NOMO-1 treated with dmso at 0.1 percent for 144 hours (cell line): ENCODE measurements around the gene LTK.

Experiments used
- DNase-seq: peaks from one replicate; lab custom pipeline; 2025; ENCODE audit not compliant: unreplicated experiment; lab: John Stamatoyannopoulos, UW

Gene LTK

GRCh38 chr15:41499109-41499851, 14.3 kb downstream of the LTK start:
- no peak for DNase-seq

- no peak for DNase-seq
These were observed 15.0 kb downstream of the LTK start for GRCh38 chr15:41498657-41499056.

DNA sequence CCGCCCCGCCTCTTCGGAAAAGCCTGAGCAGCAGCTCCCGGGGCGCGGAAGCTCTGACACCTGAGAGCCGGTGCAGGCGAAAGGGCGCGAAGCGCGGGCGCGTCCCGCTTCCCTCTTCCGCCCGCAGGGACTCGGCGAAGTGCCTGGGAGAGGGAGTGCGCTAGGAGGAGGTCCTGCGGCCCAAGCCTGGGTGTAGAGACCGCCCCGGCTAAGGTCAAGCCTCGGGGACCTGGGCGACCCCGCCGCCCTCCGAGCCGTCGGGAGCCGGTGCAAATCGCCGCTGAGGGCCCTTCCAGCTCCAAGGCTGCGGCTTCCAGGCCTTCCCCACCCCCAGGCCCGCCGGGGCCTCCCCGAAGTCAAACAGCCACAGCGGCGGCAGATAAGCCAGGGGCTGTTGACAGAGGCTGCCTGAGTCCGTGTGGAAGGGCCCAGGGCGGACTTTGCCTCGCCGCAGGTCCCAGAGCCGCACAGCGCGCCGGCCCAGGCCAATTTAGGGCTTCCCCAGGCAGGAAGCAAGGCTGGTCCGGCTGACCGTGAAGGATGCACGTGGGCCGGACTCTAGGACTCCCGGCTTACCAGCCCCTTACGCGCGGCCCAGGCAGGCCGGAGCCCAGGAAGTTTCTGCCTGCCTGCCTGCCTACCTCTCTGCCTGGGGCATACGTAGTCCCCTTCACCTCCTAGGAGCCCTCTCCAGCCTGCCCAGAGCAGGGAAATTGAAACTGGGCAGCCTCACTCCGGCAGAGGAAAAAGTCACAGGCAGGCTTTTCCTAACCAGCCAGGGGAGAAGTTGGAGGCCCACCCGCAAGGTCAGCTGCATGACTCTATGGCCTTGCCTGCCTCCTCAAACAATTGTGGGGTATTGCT, 17.7 kb downstream of the LTK start:
- DNase-seq = no peak

DNA sequence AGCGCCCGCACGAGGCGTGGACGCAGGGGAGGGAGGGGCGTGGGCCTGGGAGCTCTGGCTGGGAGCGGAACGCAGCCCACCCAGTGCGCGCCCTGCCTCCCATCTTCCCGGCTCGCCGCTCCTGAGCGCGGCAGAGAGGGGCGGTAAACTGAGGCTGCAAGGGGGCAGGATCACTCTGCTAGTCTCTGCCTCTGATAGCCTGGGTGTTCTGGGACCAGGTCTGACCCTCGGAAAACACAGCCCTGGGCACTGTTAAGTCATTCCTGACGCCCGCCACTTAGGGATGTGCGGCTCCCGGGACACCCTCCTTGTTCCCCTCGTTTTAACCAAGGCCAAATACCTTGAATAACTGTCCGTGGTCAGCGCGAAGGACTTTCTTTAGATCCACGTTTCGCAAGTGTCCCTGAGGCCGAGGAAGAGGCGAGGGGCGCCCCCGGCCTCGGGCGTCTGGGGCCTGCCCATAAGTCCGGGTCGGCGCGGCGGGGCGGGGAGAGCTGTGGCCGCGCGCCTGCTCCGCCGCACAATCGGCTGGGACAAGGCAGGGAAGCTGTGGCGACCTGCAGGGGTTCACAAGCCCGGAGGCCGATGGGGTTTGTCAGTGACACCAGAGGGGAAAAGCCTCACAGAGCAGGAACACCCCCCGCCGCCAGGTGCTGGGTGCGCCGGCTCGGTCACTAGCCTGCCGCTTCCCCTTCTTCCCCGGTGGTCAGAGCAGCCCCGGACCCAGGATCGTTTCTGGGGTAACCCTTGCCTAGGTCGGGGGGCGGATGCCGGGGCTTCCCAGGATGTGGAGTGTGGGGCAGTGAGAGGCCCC, 18.5 kb downstream of the LTK start:
- DNase-seq = no peak

- DNase-seq = no peak
These were observed 19.3 kb downstream of the LTK start for GRCh38 chr15:41494190-41494921.

- no peak for DNase-seq
These were observed 19.8 kb downstream of the LTK start for GRCh38 chr15:41493902-41494189.

DNA sequence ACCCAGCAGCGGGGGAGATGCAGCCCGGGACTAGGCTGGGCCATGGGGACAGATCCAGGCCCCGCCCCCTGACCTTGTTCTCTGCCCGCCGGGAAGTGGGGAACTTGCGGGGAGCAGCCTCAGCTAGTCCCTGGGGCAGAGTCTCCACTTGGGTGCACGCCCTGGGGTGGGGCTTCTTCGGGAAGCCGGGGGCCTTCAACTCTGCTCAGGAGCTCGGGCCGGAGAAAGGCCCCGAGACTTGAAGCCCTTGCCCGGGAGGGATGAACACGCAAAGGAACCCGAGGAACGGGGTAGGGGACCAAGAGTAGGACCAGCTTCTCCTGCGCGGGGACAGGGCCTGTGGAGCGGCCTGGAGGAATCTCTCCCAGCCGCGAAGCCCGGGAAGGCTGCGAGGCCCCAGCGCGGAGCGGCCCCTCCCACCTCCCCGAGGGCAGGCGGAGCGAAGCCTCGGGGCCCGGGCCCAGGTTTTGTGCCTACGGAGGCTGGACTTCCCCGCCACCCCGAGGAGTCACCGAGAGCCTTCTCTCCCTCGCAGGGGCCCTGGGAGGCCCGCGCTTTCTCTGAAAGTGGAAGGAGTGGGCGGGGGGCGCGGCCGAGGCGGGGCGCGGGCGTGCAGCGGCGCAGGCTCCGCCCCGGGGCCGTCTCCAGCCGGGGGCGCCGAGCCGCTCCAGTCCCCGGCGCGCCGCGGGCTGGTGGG, 20.3 kb downstream of the LTK start, which contains the start of gene ITPKA:
Gene ITPKA (plus strand): TSS at position 670 of the 697 bp plus-strand sequence. CDS start 54 bp downstream, outside the sequence.
- DNase-seq = peak; percentile 40

DNA sequence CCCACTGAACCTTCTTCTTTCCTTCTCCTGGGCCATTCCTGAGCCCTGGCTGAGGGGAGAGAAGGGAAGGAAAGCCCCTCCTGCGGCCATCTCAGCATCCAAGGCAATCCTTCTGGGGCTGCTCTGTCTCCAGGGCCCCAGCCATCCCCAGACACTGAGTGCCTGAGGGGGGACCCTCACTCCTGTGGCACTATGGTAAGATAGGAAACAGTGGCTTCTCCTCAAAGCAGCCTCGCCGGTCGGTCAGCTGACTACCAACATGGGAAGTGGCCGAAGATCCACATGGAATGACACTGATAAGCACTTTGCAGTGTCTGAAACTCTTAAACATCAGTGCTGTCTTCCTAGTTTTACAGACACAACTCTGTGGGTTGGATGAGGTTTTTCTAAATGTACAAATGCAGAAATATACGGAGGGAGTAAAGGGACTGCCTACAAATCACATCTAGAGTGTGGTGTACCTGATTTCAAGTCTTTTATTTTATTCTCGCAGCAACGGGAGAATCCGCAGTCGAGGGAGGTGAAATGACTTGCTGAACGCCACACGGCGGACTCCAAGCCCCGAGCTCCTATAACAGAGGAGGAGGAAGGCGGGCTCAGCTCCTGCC, 20.9 kb downstream of the LTK start:
- no peak for DNase-seq

- DNase-seq = no peak
These were observed 21.7 kb downstream of the LTK start for GRCh38 chr15:41491889-41492288.

GRCh38 chr15:41490355-41490754, 23.3 kb downstream of the LTK start:
- DNase-seq = peak; percentile 10

- no peak for DNase-seq
These were observed 24.0 kb downstream of the LTK start for GRCh38 chr15:41489641-41490040.

- no peak for DNase-seq
These were observed 25.8 kb downstream of the LTK start for GRCh38 chr15:41487802-41488201.

GRCh38 chr15:41487381-41487780, 26.2 kb downstream of the LTK start:
- no peak for DNase-seq

- no peak for DNase-seq
These were observed 27.3 kb downstream of the LTK start for GRCh38 chr15:41486286-41486685.

GRCh38 chr15:41484937-41485625, 28.5 kb downstream of the LTK start:
- DNase-seq = no peak

GRCh38 chr15:41483519-41483918, 30.1 kb downstream of the LTK start:
- no peak for DNase-seq

DNA sequence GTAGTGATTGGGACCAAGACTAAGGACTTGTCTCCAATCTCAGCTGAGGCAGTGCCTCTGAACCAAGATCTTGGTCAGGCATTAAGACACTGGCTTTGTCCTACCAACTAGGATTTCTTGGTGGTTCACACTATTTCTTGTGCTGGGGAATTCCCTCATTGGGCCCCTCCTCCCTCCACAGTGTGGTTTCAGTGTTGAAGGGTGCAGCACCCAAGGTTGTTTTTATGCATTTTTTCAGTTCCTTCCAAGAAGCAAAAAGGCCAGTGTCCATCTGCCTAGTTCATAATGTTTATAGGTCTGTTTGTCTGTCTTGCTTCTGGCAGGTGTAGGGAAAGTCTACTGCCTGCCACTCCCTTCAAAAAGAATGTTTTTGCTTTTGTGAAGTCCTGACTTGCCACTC, 30.5 kb downstream of the LTK start:
- DNase-seq = no peak

- no peak for DNase-seq
These were observed 31.3 kb downstream of the LTK start for GRCh38 chr15:41482110-41482877.
